Liver (tissue), 9 donors: ENCODE results near the gene PDGFD. TPM values are rescaled to one million over a fixed set of nuclear protein-coding genes. Genes with fewer than 3 reads are reported as not detected.

Experiments
- DNase-seq: peaks from one replicate; pipeline ENCODE4 v3.0.0-alpha.2; 2017; ENCODE audit warnings: low spot score
- H3K27ac ChIP-seq, 2 donors: one replicate each; pipeline ENCODE4 v1.7.0; 2013; ENCODE audit warnings: inconsistent platforms in 2 of 2, low read length in 2 of 2, control low read depth in 1 of 2, low read depth in 1 of 2, mild to moderate bottlenecking in 1 of 2
- H3K27me3 ChIP-seq, 4 donors: one replicate each; pipeline versions ENCODE4 v1.6.1 to v1.7.0; 2013; ENCODE audit warnings: low read length in 3 of 4, inconsistent platforms in 1 of 4, mild to moderate bottlenecking in 1 of 4, moderate library complexity in 1 of 4; ENCODE audit not compliant: control insufficient read depth in 4 of 4, insufficient read depth in 4 of 4
- H3K36me3 ChIP-seq, 4 donors: one replicate each; pipeline versions ENCODE4 v1.6.1 to v1.7.0; 2013; ENCODE audit warnings: low read length in 3 of 4, mild to moderate bottlenecking in 3 of 4, low read depth in 1 of 4, moderate library complexity in 1 of 4; ENCODE audit not compliant: control insufficient read depth in 4 of 4, insufficient read depth in 3 of 4
- H3K4me1 ChIP-seq, 4 donors: one replicate each; pipeline versions ENCODE4 v1.6.1 to v1.7.0; 2013; ENCODE audit warnings: low read length in 3 of 4, mild to moderate bottlenecking in 3 of 4, moderate library complexity in 1 of 4; ENCODE audit not compliant: control insufficient read depth in 4 of 4, insufficient read depth in 4 of 4
- H3K4me3 ChIP-seq, 3 donors: one replicate each; pipeline versions ENCODE4 v1.6.1 to v1.7.0; 2013; ENCODE audit warnings: low read length in 3 of 3, control low read depth in 1 of 3, low read depth in 1 of 3, mild to moderate bottlenecking in 1 of 3
- H3K9ac ChIP-seq, 2 donors: one replicate each; pipeline ENCODE4 v1.7.0; 2013; ENCODE audit warnings: low read length in 2 of 2, mild to moderate bottlenecking in 2 of 2, moderate library complexity in 2 of 2, control low read depth in 1 of 2, low read depth in 1 of 2
- H3K9me3 ChIP-seq, 4 donors: one replicate each; pipeline versions ENCODE4 v1.6.1 to v1.7.0; 2013; ENCODE audit warnings: low read length in 3 of 4; ENCODE audit not compliant: control insufficient read depth in 4 of 4
- EGR1 ChIP-seq, 2 donors: IDR thresholded peaks; 2 replicates each; pipeline ENCODE4 v1.6.1; 2016 to 2018; ENCODE audit warnings: antibody characterized with exemption in 2 of 2, low read depth in 2 of 2
- FOXA1 ChIP-seq: IDR thresholded peaks from 2 replicates; pipeline ENCODE4 v1.6.1; 2016; ENCODE audit warnings: antibody characterized with exemption
- FOXA2 ChIP-seq: IDR thresholded peaks from 2 replicates; pipeline ENCODE4 v1.6.1; 2016; ENCODE audit warnings: antibody characterized with exemption
- GABPA ChIP-seq, 2 donors: IDR thresholded peaks in 1 of 2; conservative IDR thresholded peaks in 1 of 2; 2 replicates each; pipeline ENCODE4 v1.6.1; 2016; ENCODE audit warnings: antibody characterized with exemption in 2 of 2, mild to moderate bottlenecking in 1 of 2, moderate library complexity in 1 of 2
- HNF4A ChIP-seq, 2 donors: conservative IDR thresholded peaks; 2 replicates each; pipeline ENCODE4 v1.6.1; 2016; ENCODE audit warnings: antibody characterized with exemption in 2 of 2, mild to moderate bottlenecking in 2 of 2
- HNF4G ChIP-seq: IDR thresholded peaks from 2 replicates; pipeline ENCODE4 v1.6.1; 2016; ENCODE audit warnings: antibody characterized with exemption
- JUND ChIP-seq, 2 donors: IDR thresholded peaks; 2 replicates each; pipeline ENCODE4 v1.6.1; 2016; ENCODE audit warnings: antibody characterized with exemption in 2 of 2
- NR2F2 ChIP-seq: IDR thresholded peaks from 2 replicates; pipeline ENCODE4 v1.6.1; 2016; ENCODE audit warnings: antibody characterized with exemption
- RAD21 ChIP-seq, 2 donors: IDR thresholded peaks; 2 replicates each; pipeline ENCODE4 v1.6.1; 2016; ENCODE audit warnings: antibody characterized with exemption in 2 of 2, mild to moderate bottlenecking in 2 of 2
- RXRA ChIP-seq, 2 donors: IDR thresholded peaks; 2 replicates each; pipeline ENCODE4 v1.6.1; 2017 to 2018; ENCODE audit warnings: antibody characterized with exemption in 2 of 2, mild to moderate bottlenecking in 1 of 2
- SP1 ChIP-seq: IDR thresholded peaks from 2 replicates; pipeline ENCODE4 v1.6.1; 2018; ENCODE audit warnings: antibody characterized with exemption, mild to moderate bottlenecking
- TAF1 ChIP-seq: conservative IDR thresholded peaks from 2 replicates; pipeline ENCODE4 v1.6.1; 2016; ENCODE audit warnings: antibody characterized with exemption, mild to moderate bottlenecking
- YY1 ChIP-seq: IDR thresholded peaks from 2 replicates; pipeline ENCODE4 v1.6.1; 2016; ENCODE audit warnings: antibody characterized with exemption, mild to moderate bottlenecking
- WGBS: extraction: QIAGEN DNeasy Blood & Tissue Kit; methylation state at CpG from one replicate; pipeline ENCODE4 v1.1.7; 2013; 5-methylcytosine and 5-hydroxymethylcytosine counted together
- polyA plus RNA-seq, 2 donors: library from polyadenylated mRNA; stranded (reverse) in 1 of 2; unstranded in 1 of 2; fragments of 200-250 nt in 1 of 2; fragments of >200 nt in 1 of 2; fragmentation: Nextera tagmentation in 1 of 2; extraction: Ambion mirVana in 1 of 2; gene quantifications; one replicate each; pipeline versions ENCODE4 v1.2.1 to v1.2.3, GENCODE V29; 2013 to 2015
- total RNA-seq, 2 donors: library from RNA; depleted of rRNA; stranded (reverse); fragments of >200 nt; gene quantifications; one replicate each; pipeline ENCODE4 v1.2.3, GENCODE V29; 2014
- TF ChIP-seq, protein P1 (sequence below): fragments of 150-350 bp; IDR thresholded peaks from 2 replicates; pipeline ENCODE4 v1.5.1; 2017; ENCODE audit warnings: improper control_type of control experiment, low read depth, low read length; ENCODE audit not compliant: missing input control
- TF ChIP-seq, protein P2 (sequence below): IDR thresholded peaks from 2 replicates; pipeline ENCODE4 v1.6.1; 2016; ENCODE audit warnings: antibody characterized with exemption
- TF ChIP-seq, protein P3 (sequence below): IDR thresholded peaks from 2 replicates; pipeline ENCODE4 v1.6.1; 2016; ENCODE audit warnings: antibody characterized with exemption, mild to moderate bottlenecking
- TF ChIP-seq, protein P4 (sequence below): IDR thresholded peaks from 2 replicates; pipeline ENCODE4 v1.6.1; 2016; ENCODE audit warnings: antibody characterized with exemption
- TF ChIP-seq, protein P5 (sequence below): IDR thresholded peaks from 2 replicates; pipeline ENCODE4 v1.6.1; 2016; ENCODE audit warnings: antibody characterized with exemption
- donor health status: healthy.
- donor health status: healthy.
- donor health status: healthy.
- donor health status: healthy.
- donor health status: healthy.

Gene PDGFD
- total and polyA plus RNA-seq, 4 donors, result 1.0 to 3.3 (median 2.1) TPM

DNA sequence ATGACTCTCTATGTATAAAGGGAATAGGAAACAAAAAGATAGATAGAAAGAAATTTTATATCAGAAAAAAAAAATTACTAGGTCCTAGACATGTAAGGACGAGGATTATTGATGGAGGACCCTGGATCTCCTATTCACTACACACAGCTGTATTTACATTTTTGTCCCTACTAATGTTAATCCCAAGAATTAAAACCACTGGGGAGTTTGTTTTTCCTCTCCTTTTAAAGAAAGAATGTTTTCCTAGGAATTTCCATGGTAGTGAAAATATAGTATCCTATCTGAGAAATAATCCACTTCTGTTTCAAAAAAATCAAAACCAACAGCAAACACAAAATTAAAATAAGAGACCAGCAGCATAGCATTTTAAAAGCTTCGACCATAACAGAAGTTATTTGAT lies 41.1 kb downstream of the PDGFD start:
- peaks cover 0 to 2% (median under 1%) of the 10 kb centered on the region in 4 donors for H3K9me3 ChIP-seq
- H3K9ac ChIP-seq, result no peak overlapping the region
- DNase-seq, result no peak
- TF ChIP-seq RAD21 (IDR thresholded peaks at IDR 0.05), result no peak
- TF ChIP-seq FOXA2, result no peak
- no peak for TF ChIP-seq EGR1 (IDR thresholded peaks at IDR 0.05; ENCODE audit: low read depth in 2 of 2)
- TF ChIP-seq TAF1, result no peak
- no peaks in the 10 kb centered on the region for H3K4me1 ChIP-seq
- H3K27me3 ChIP-seq, result peaks cover 0 to 2% (median 0%) of the 10 kb centered on the region in 4 donors
- H3K36me3 ChIP-seq, result no peaks in the 10 kb centered on the region
- WGBS, result 63% methylated on average over 2 of the region's 2 CpGs
- H3K27ac ChIP-seq, result no peak overlapping the region
- H3K4me3 ChIP-seq, result no peak overlapping the region

DNA sequence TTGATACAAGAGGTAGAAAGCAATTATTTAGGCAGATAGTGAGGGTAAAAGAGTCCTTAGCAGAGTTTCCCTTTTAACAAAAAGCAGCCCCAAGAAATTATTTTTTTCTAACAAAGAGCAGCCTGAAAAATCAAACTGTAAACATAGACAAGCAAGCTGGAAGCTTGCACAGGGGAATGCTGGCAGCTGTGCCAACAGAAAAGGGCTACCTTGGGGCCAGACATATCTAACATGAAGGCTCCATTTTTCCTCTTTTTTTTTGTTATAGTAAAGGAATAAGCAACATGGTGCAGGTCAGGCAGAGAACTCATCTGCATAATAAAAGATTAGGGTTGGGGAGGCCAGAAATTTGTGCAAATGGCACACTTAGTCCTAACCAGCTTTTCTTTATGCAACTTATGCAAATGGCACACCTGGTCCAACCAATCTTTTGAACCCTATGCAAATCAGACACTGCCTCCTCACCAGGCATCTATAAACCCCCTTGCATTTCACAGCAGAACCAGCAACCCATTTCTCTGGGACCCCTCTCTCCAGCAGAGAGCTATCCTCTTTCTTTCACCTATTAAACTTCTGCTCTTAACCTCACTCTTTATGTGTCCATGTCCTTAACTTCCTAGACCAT lies 41.8 kb downstream of the PDGFD start:
- DNase-seq, result no peak
- TF ChIP-seq FOXA2, result no peak
- TF ChIP-seq, protein P1, sequence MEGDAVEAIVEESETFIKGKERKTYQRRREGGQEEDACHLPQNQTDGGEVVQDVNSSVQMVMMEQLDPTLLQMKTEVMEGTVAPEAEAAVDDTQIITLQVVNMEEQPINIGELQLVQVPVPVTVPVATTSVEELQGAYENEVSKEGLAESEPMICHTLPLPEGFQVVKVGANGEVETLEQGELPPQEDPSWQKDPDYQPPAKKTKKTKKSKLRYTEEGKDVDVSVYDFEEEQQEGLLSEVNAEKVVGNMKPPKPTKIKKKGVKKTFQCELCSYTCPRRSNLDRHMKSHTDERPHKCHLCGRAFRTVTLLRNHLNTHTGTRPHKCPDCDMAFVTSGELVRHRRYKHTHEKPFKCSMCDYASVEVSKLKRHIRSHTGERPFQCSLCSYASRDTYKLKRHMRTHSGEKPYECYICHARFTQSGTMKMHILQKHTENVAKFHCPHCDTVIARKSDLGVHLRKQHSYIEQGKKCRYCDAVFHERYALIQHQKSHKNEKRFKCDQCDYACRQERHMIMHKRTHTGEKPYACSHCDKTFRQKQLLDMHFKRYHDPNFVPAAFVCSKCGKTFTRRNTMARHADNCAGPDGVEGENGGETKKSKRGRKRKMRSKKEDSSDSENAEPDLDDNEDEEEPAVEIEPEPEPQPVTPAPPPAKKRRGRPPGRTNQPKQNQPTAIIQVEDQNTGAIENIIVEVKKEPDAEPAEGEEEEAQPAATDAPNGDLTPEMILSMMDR, result no peak
- no peak for TF ChIP-seq RAD21 (IDR thresholded peaks at IDR 0.05)
- TF ChIP-seq, protein P2, sequence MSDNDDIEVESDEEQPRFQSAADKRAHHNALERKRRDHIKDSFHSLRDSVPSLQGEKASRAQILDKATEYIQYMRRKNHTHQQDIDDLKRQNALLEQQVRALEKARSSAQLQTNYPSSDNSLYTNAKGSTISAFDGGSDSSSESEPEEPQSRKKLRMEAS, result no peak
- TF ChIP-seq FOXA1, result no peak
- TF ChIP-seq, protein P3, sequence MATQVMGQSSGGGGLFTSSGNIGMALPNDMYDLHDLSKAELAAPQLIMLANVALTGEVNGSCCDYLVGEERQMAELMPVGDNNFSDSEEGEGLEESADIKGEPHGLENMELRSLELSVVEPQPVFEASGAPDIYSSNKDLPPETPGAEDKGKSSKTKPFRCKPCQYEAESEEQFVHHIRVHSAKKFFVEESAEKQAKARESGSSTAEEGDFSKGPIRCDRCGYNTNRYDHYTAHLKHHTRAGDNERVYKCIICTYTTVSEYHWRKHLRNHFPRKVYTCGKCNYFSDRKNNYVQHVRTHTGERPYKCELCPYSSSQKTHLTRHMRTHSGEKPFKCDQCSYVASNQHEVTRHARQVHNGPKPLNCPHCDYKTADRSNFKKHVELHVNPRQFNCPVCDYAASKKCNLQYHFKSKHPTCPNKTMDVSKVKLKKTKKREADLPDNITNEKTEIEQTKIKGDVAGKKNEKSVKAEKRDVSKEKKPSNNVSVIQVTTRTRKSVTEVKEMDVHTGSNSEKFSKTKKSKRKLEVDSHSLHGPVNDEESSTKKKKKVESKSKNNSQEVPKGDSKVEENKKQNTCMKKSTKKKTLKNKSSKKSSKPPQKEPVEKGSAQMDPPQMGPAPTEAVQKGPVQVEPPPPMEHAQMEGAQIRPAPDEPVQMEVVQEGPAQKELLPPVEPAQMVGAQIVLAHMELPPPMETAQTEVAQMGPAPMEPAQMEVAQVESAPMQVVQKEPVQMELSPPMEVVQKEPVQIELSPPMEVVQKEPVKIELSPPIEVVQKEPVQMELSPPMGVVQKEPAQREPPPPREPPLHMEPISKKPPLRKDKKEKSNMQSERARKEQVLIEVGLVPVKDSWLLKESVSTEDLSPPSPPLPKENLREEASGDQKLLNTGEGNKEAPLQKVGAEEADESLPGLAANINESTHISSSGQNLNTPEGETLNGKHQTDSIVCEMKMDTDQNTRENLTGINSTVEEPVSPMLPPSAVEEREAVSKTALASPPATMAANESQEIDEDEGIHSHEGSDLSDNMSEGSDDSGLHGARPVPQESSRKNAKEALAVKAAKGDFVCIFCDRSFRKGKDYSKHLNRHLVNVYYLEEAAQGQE, result no peak
- no peak for TF ChIP-seq TAF1
- no peak for TF ChIP-seq NR2F2
- TF ChIP-seq, protein P4, sequence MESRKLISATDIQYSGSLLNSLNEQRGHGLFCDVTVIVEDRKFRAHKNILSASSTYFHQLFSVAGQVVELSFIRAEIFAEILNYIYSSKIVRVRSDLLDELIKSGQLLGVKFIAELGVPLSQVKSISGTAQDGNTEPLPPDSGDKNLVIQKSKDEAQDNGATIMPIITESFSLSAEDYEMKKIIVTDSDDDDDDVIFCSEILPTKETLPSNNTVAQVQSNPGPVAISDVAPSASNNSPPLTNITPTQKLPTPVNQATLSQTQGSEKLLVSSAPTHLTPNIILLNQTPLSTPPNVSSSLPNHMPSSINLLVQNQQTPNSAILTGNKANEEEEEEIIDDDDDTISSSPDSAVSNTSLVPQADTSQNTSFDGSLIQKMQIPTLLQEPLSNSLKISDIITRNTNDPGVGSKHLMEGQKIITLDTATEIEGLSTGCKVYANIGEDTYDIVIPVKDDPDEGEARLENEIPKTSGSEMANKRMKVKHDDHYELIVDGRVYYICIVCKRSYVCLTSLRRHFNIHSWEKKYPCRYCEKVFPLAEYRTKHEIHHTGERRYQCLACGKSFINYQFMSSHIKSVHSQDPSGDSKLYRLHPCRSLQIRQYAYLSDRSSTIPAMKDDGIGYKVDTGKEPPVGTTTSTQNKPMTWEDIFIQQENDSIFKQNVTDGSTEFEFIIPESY, result no peak
- TF ChIP-seq RXRA (IDR thresholded peaks at IDR 0.05), result no peak
- no peak for TF ChIP-seq SP1
- no peak for TF ChIP-seq GABPA (IDR thresholded peaks at IDR 0.05 in 1 of 2, conservative IDR thresholded peaks at IDR 0.05 in 1 of 2)
- no peak for TF ChIP-seq EGR1 (IDR thresholded peaks at IDR 0.05; ENCODE audit: low read depth in 2 of 2)
- TF ChIP-seq HNF4G, result no peak
- no peak for TF ChIP-seq YY1
- TF ChIP-seq JUND (IDR thresholded peaks at IDR 0.05), result no peak
- no peak for TF ChIP-seq HNF4A (conservative IDR thresholded peaks at IDR 0.05)
- TF ChIP-seq, protein P5, sequence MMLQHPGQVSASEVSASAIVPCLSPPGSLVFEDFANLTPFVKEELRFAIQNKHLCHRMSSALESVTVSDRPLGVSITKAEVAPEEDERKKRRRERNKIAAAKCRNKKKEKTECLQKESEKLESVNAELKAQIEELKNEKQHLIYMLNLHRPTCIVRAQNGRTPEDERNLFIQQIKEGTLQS, result no peak
- H3K27ac ChIP-seq, result no peak overlapping the region
- no peaks in the 10 kb centered on the region for H3K36me3 ChIP-seq
- no peaks in the 10 kb centered on the region for H3K4me1 ChIP-seq
- no peak overlapping the region for H3K4me3 ChIP-seq
- no peak overlapping the region for H3K9ac ChIP-seq
- peaks cover 0 to 2% (median under 1%) of the 10 kb centered on the region in 4 donors for H3K9me3 ChIP-seq
- peaks cover 0 to 2% (median 0%) of the 10 kb centered on the region in 4 donors for H3K27me3 ChIP-seq
